HG02970 (cell line): ENCODE measurements around the gene PPP2R3B.
"Not testable (repeated sequence)": the region's sequence is repeated elsewhere in the genome, so short reads cannot be mapped to it uniquely, and the experiment has no call there.

Experiments
- ATAC-seq: cut with Tn5 transposase; IDR thresholded peaks from one replicate; pipeline ENCODE4 v1.9.1; 2021; ENCODE audit warnings: mild to moderate bottlenecking, moderate library complexity, moderate number of reproducible peaks; ENCODE audit not compliant: unreplicated experiment, low FRiP score

Gene PPP2R3B

GRCh38 chrX:410296-410695, 23.6 kb upstream of the PPP2R3B start:
- ATAC-seq, result no peak

- no peak for ATAC-seq
Measured at GRCh38 chrX:405149-405548, 18.4 kb upstream of the PPP2R3B start.

GRCh38 chrX:404656-405055, 17.9 kb upstream of the PPP2R3B start:
- no peak for ATAC-seq

- ATAC-seq, result no peak
Measured at GRCh38 chrX:402857-403256, 16.1 kb upstream of the PPP2R3B start.

GRCh38 chrX:400258-400657, 13.6 kb upstream of the PPP2R3B start:
- ATAC-seq, result no peak

- ATAC-seq, result no peak
Measured at GRCh38 chrX:397575-397974, 10.9 kb upstream of the PPP2R3B start.

GRCh38 chrX:394830-395229, 8.1 kb upstream of the PPP2R3B start:
- ATAC-seq, result no peak

GRCh38 chrX:392575-392846, 5.8 kb upstream of the PPP2R3B start:
- ATAC-seq, result no peak

GRCh38 chrX:391717-392574, 5.2 kb upstream of the PPP2R3B start:
- no peak for ATAC-seq

- no peak for ATAC-seq
Measured at GRCh38 chrX:390459-390858, 3.8 kb upstream of the PPP2R3B start.

GRCh38 chrX:389021-389441, 2.3 kb upstream of the PPP2R3B start:
- ATAC-seq, result no peak

- ATAC-seq, result no peak
Measured at GRCh38 chrX:387729-388128, 1.0 kb upstream of the PPP2R3B start.

GRCh38 chrX:386239-386767, 404 bp downstream of the PPP2R3B start:
- ATAC-seq, result peak; percentile 38

GRCh38 chrX:385736-386135, 971 bp downstream of the PPP2R3B start:
- ATAC-seq, result not testable (repeated sequence)

GRCh38 chrX:384861-385260, 1.8 kb downstream of the PPP2R3B start:
- no peak for ATAC-seq

- no peak for ATAC-seq
Measured at GRCh38 chrX:378443-378842, 8.3 kb downstream of the PPP2R3B start.

GRCh38 chrX:376206-376605, 10.5 kb downstream of the PPP2R3B start:
- ATAC-seq, result not testable (repeated sequence)

- no peak for ATAC-seq
Measured at GRCh38 chrX:375181-376036, 11.3 kb downstream of the PPP2R3B start.

- ATAC-seq, result no peak
Measured at GRCh38 chrX:374596-374995, 12.1 kb downstream of the PPP2R3B start.

GRCh38 chrX:373641-374471, 12.9 kb downstream of the PPP2R3B start:
- no peak for ATAC-seq
